Left ventricle myocardium inferior (tissue), 1 donor: Measurements from ENCODE around the gene PODXL2. TPM values are rescaled to one million over a fixed set of nuclear protein-coding genes. Genes with fewer than 3 reads are reported as not detected.

Experiments used
- DNase-seq: peaks from one replicate; pipeline ENCODE4 v3.0.0-alpha.2; 2020
- H3K27ac ChIP-seq: fragments of 200-600 bp; replicated peaks from 2 replicates; pipeline ENCODE4 v1.8.0; 2021
- H3K27me3 ChIP-seq: fragments of 200-600 bp; 2 replicates; pipeline ENCODE4 v1.8.0; 2021; ENCODE audit warnings: low read depth
- H3K36me3 ChIP-seq: fragments of 200-600 bp; 2 replicates; pipeline ENCODE4 v1.8.0; 2021
- H3K4me1 ChIP-seq: fragments of 200-600 bp; 2 replicates; pipeline ENCODE4 v1.8.0; 2021
- H3K4me3 ChIP-seq: fragments of 200-600 bp; 2 replicates; pipeline ENCODE4 v1.8.0; 2021; ENCODE audit warnings: mild to moderate bottlenecking, moderate library complexity
- H3K9me3 ChIP-seq: fragments of 200-600 bp; replicated peaks from 2 replicates; pipeline ENCODE4 v1.8.0; 2021
- intact Hi-C: fragments of 100-400 bp; cut with micrococcal nuclease; formaldehyde crosslinking; loops from one replicate; pipeline ENCODE4 v1.11.0; 2022
- total RNA-seq: library from RNA; stranded (reverse); fragmentation: NEBNext Ultra II Directional; extraction: Animal tissue kit (Norgen Biotek cat#: 25700); gene quantifications from one replicate; pipeline ENCODE4 v1.2.1, GENCODE V29; 2021
- TF ChIP-seq, protein P1 (sequence below): fragments of 200-600 bp; IDR thresholded peaks from 2 replicates; pipeline ENCODE4 v1.8.0; 2021; ENCODE audit warnings: antibody characterized with exemption, mild to moderate bottlenecking, borderline replicate concordance
- donor health status: DM: no; HTN: yes; CAD: no; lungs with severe emphysema.

PODXL2 gene
- total RNA-seq, 1 donor from 2014 or later: 1.7 TPM

GRCh38 chr3:127620637-127621375 lies 8.2 kb upstream of the PODXL2 start:
- no peak for DNase-seq
- TF ChIP-seq, protein P1, sequence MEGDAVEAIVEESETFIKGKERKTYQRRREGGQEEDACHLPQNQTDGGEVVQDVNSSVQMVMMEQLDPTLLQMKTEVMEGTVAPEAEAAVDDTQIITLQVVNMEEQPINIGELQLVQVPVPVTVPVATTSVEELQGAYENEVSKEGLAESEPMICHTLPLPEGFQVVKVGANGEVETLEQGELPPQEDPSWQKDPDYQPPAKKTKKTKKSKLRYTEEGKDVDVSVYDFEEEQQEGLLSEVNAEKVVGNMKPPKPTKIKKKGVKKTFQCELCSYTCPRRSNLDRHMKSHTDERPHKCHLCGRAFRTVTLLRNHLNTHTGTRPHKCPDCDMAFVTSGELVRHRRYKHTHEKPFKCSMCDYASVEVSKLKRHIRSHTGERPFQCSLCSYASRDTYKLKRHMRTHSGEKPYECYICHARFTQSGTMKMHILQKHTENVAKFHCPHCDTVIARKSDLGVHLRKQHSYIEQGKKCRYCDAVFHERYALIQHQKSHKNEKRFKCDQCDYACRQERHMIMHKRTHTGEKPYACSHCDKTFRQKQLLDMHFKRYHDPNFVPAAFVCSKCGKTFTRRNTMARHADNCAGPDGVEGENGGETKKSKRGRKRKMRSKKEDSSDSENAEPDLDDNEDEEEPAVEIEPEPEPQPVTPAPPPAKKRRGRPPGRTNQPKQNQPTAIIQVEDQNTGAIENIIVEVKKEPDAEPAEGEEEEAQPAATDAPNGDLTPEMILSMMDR: no peak
- intact Hi-C loops: no loop called here
- Histone ChIP-seq H3K4me3 (no peak overlapping the region), H3K9me3 (no peaks in the 10 kb centered on the region), H3K27ac (no peak overlapping the region), H3K27me3 (no peaks in the 10 kb centered on the region), H3K4me1 (no peaks in the 10 kb centered on the region), H3K36me3 (peaks cover 38% of the 10 kb centered on the region)

DNA sequence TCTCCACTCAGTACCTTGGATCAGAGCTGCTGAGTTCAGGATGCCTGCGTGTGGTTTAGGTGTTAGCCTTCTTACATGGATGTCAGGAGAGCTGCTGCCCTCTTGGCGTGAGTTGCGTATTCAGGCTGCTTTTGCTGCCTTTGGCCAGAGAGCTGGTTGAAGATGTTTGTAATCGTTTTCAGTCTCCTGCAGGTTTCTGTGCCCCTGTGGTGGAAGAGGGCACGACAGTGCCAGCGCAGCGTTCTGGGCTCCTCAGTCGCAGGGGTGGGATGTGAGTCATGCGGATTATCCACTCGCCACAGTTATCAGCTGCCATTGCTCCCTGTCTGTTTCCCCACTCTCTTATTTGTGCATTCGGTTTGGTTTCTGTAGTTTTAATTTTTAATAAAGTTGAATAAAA lies 7.0 kb upstream of the PODXL2 start:
- no peak for DNase-seq
- H3K27me3 ChIP-seq: no peaks in the 10 kb centered on the region

DNA sequence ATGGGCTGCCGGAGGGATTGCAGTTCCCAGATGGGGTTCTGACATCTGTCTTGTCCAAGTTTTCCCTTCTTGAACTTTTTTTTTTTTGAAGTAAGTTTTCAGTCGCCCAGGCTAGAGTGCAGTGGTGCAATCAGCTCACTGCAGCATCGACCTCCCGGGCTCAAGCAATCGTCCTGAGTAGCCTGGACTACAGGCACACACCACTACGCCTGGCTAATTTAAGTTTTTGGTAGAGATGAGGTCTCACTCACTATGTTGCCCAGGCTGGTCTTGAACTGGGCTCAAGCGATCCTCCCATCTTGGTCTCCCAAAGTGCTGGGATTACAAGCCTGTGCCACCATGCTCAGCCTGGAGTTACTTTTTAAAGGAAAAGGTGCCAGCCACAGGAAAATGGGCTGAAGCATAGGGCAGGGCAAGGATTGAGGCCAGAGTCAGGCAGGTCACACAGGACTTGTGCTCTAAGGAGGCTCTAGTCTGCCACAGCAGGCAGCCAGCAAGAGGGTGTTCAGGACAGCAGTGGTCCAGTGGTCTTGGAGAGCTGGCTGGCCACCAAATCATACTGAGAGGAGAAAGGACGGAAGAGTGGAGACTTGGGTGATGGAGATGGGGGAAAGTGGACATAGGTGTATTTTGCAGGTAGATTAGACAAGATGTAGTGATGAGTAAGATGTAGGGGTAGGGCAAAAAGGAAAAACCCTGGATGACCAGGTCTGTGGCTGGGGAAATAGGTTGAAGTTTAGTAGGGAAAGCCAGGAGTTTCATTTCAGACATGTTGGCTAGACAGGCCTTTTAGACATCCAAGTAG lies 6.0 kb upstream of the PODXL2 start:
- TF ChIP-seq, protein P1: no peak
- Histone ChIP-seq H3K27me3 (no peaks in the 10 kb centered on the region), H3K4me3 (no peak overlapping the region), H3K4me1 (no peaks in the 10 kb centered on the region), H3K36me3 (peaks cover 20% of the 10 kb centered on the region), H3K9me3 (no peaks in the 10 kb centered on the region), H3K27ac (no peak overlapping the region)
- intact Hi-C loops: no loop called here
- no peak for DNase-seq

More for the DNA sequence above, 7.0 kb upstream of the PODXL2 start:
- H3K36me3 ChIP-seq: peaks cover 27% of the 10 kb centered on the region
- H3K27ac ChIP-seq: no peak overlapping the region
- H3K9me3 ChIP-seq: no peaks in the 10 kb centered on the region
- TF ChIP-seq, protein P1: no peak
- H3K4me1 ChIP-seq: no peaks in the 10 kb centered on the region
- H3K4me3 ChIP-seq: no peak overlapping the region
- intact Hi-C loops: no loop called here

- Histone ChIP-seq H3K27ac (no peak overlapping the region), H3K4me3 (no peak overlapping the region), H3K36me3 (peaks cover 20% of the 10 kb centered on the region), H3K9me3 (no peaks in the 10 kb centered on the region), H3K4me1 (no peaks in the 10 kb centered on the region), H3K27me3 (no peaks in the 10 kb centered on the region)
- TF ChIP-seq, protein P1: no peak
- no peak for DNase-seq
- intact Hi-C loops: no loop called here
Observed at GRCh38 chr3:127624063-127624462, 4.9 kb upstream of the PODXL2 start.

DNA sequence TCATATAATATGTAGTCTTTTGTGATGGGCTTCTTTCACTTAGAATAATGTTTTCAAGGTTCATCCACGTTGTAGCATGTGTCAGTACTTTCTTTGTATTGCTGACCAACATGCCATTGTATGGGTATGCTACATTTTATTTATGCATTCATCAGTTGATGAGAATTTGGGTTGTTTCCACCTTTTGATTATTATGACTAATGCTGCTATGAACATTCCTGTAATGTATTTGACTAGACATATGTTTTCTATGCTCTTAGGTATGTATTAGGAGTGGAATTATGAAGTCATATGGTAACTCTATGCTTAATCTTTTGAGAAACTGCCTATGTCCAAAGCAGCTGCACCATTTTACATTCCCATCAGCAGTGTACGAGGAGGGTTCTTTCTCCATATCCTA lies 3.2 kb upstream of the PODXL2 start:
- intact Hi-C loops: no loop called here
- Histone ChIP-seq H3K9me3 (no peaks in the 10 kb centered on the region), H3K36me3 (peaks cover 13% of the 10 kb centered on the region), H3K27ac (no peak overlapping the region), H3K27me3 (peaks cover 15% of the 10 kb centered on the region), H3K4me3 (no peak overlapping the region), H3K4me1 (peaks cover 11% of the 10 kb centered on the region)
- no peak for DNase-seq
- TF ChIP-seq, protein P1: no peak
